ENCODE results near the gene RBMS1.

The RBMS1 gene

GRCh38 chr2:160474891-160475787 lies 18.5 kb downstream of the RBMS1 start:
- no peak for DNase-seq (ENCODE audit: insufficient read length, low spot score)
- FAIRE-seq = no peak
- TF ChIP-seq POLR2A (IDR thresholded peaks at IDR 0.05; ENCODE audit: low read depth, low read length) (no peak), SPI1 (IDR thresholded peaks at IDR 0.05; ENCODE audit: low read depth, low read length) (no peak), TAF1 (IDR thresholded peaks at IDR 0.05; ENCODE audit: low read depth, low read length) (no peak), POU2F2 (IDR thresholded peaks at IDR 0.05; ENCODE audit: low read depth, low read length) (no peak)

GRCh38 chr2:160474319-160474645 lies 19.3 kb downstream of the RBMS1 start:
- no peak for DNase-seq (ENCODE audit: insufficient read length, low spot score)
- no peak for TF ChIP-seq TAF1 (IDR thresholded peaks at IDR 0.05; ENCODE audit: low read depth, low read length)
- TF ChIP-seq PAX5 (IDR thresholded peaks at IDR 0.05; ENCODE audit: insufficient read depth, low read length, severe bottlenecking) = no peak
- TF ChIP-seq POLR2AphosphoS5 (IDR thresholded peaks at IDR 0.05; ENCODE audit: low read depth, low read length) = no peak
- no peak for TF ChIP-seq SPI1 (IDR thresholded peaks at IDR 0.05; ENCODE audit: low read depth, low read length)
- TF ChIP-seq POU2F2 (IDR thresholded peaks at IDR 0.05; ENCODE audit: low read depth, low read length) = no peak
- TF ChIP-seq POLR2A (IDR thresholded peaks at IDR 0.05; ENCODE audit: low read depth, low read length) = no peak
- FAIRE-seq = no peak

- TF ChIP-seq PAX5 (IDR thresholded peaks at IDR 0.05; ENCODE audit: insufficient read depth, low read length, severe bottlenecking) (no peak), POU2F2 (IDR thresholded peaks at IDR 0.05; ENCODE audit: low read depth, low read length) (no peak), SPI1 (IDR thresholded peaks at IDR 0.05; ENCODE audit: low read depth, low read length) (no peak), POLR2A (IDR thresholded peaks at IDR 0.05; ENCODE audit: low read depth, low read length) (no peak), TAF1 (IDR thresholded peaks at IDR 0.05; ENCODE audit: low read depth, low read length) (no peak), POLR2AphosphoS5 (IDR thresholded peaks at IDR 0.05; ENCODE audit: low read depth, low read length) (no peak)
- no peak for FAIRE-seq
- DNase-seq (ENCODE audit: insufficient read length, low spot score) = no peak
Measured at GRCh38 chr2:160473468-160474318, 19.9 kb downstream of the RBMS1 start.

- no peak for DNase-seq (ENCODE audit: insufficient read length, low spot score)
- no peak for FAIRE-seq
- no peak for TF ChIP-seq POLR2AphosphoS5 (IDR thresholded peaks at IDR 0.05; ENCODE audit: low read depth, low read length)
Measured at GRCh38 chr2:160472839-160473251, 20.8 kb downstream of the RBMS1 start.

- TF ChIP-seq POLR2AphosphoS5 (IDR thresholded peaks at IDR 0.05; ENCODE audit: low read depth, low read length) (no peak), TAF1 (IDR thresholded peaks at IDR 0.05; ENCODE audit: low read depth, low read length) (no peak), SPI1 (IDR thresholded peaks at IDR 0.05; ENCODE audit: low read depth, low read length) (no peak), POU2F2 (IDR thresholded peaks at IDR 0.05; ENCODE audit: low read depth, low read length) (no peak), PAX5 (IDR thresholded peaks at IDR 0.05; ENCODE audit: insufficient read depth, low read length, severe bottlenecking) (no peak), POLR2A (IDR thresholded peaks at IDR 0.05; ENCODE audit: low read depth, low read length) (no peak)
- DNase-seq (ENCODE audit: insufficient read length, low spot score) = no peak
- no peak for FAIRE-seq
Measured at GRCh38 chr2:160471950-160472349, 21.7 kb downstream of the RBMS1 start.

GRCh38 chr2:160469621-160470204 lies 23.9 kb downstream of the RBMS1 start:
- FAIRE-seq (no peak), DNase-seq (ENCODE audit: insufficient read length, low spot score) (no peak)
- no peak for TF ChIP-seq POLR2A (IDR thresholded peaks at IDR 0.05; ENCODE audit: low read depth, low read length)
- no peak for TF ChIP-seq POLR2AphosphoS5 (IDR thresholded peaks at IDR 0.05; ENCODE audit: low read depth, low read length)
- TF ChIP-seq POU2F2 (IDR thresholded peaks at IDR 0.05; ENCODE audit: low read depth, low read length) = no peak
- TF ChIP-seq SPI1 (IDR thresholded peaks at IDR 0.05; ENCODE audit: low read depth, low read length) = no peak
- TF ChIP-seq TAF1 (IDR thresholded peaks at IDR 0.05; ENCODE audit: low read depth, low read length) = no peak
- TF ChIP-seq PAX5 (IDR thresholded peaks at IDR 0.05; ENCODE audit: insufficient read depth, low read length, severe bottlenecking) = no peak

- TF ChIP-seq POU2F2 (IDR thresholded peaks at IDR 0.05; ENCODE audit: low read depth, low read length) = no peak
- TF ChIP-seq SPI1 (IDR thresholded peaks at IDR 0.05; ENCODE audit: low read depth, low read length) = no peak
- no peak for TF ChIP-seq PAX5 (IDR thresholded peaks at IDR 0.05; ENCODE audit: insufficient read depth, low read length, severe bottlenecking)
- no peak for TF ChIP-seq POLR2AphosphoS5 (IDR thresholded peaks at IDR 0.05; ENCODE audit: low read depth, low read length)
- FAIRE-seq (no peak), DNase-seq (ENCODE audit: insufficient read length, low spot score) (no peak)
Measured at GRCh38 chr2:160469164-160469563, 24.4 kb downstream of the RBMS1 start.

GRCh38 chr2:160467086-160467485 lies 26.5 kb downstream of the RBMS1 start:
- no peak for TF ChIP-seq POLR2AphosphoS5 (IDR thresholded peaks at IDR 0.05; ENCODE audit: low read depth, low read length)
- TF ChIP-seq SPI1 (IDR thresholded peaks at IDR 0.05; ENCODE audit: low read depth, low read length) = no peak
- no peak for TF ChIP-seq POLR2A (IDR thresholded peaks at IDR 0.05; ENCODE audit: low read depth, low read length)
- no peak for TF ChIP-seq PAX5 (IDR thresholded peaks at IDR 0.05; ENCODE audit: insufficient read depth, low read length, severe bottlenecking)
- TF ChIP-seq TAF1 (IDR thresholded peaks at IDR 0.05; ENCODE audit: low read depth, low read length) = no peak
- TF ChIP-seq POU2F2 (IDR thresholded peaks at IDR 0.05; ENCODE audit: low read depth, low read length) = no peak
- DNase-seq (ENCODE audit: insufficient read length, low spot score) (no peak), FAIRE-seq (no peak)

- FAIRE-seq (no peak), DNase-seq (ENCODE audit: insufficient read length, low spot score) (no peak)
- no peak for TF ChIP-seq SPI1 (IDR thresholded peaks at IDR 0.05; ENCODE audit: low read depth, low read length)
- no peak for TF ChIP-seq POU2F2 (IDR thresholded peaks at IDR 0.05; ENCODE audit: low read depth, low read length)
- no peak for TF ChIP-seq POLR2A (IDR thresholded peaks at IDR 0.05; ENCODE audit: low read depth, low read length)
- TF ChIP-seq POLR2AphosphoS5 (IDR thresholded peaks at IDR 0.05; ENCODE audit: low read depth, low read length) = no peak
- no peak for TF ChIP-seq TAF1 (IDR thresholded peaks at IDR 0.05; ENCODE audit: low read depth, low read length)
- TF ChIP-seq PAX5 (IDR thresholded peaks at IDR 0.05; ENCODE audit: insufficient read depth, low read length, severe bottlenecking) = no peak
Measured at GRCh38 chr2:160465406-160465805, 28.2 kb downstream of the RBMS1 start.

Data from GM12891 (cell line).